GM15510 (cell line): ENCODE results near the gene EZH1.
A peak's percentile ranks its signal among the peaks of the same experiment; 100 is the strongest.

Experiments
- POLR2A ChIP-seq: IDR thresholded peaks from 3 replicates; pipeline ENCODE4 v1.6.1; 2011; ENCODE audit warnings: borderline replicate concordance; ENCODE audit not compliant: insufficient read length; ENCODE audit errors: extremely low read depth

EZH1 gene

GRCh38 chr17:42744806-42745617 is at the start of gene EZH1:
Gene EZH1 (minus strand): TSS chr17:42745040. CDS start chr17:42728941, 16,099 bp downstream.
- peak; percentile 68 for TF ChIP-seq POLR2A

GRCh38 chr17:42792545-42792944 is 47.7 kb upstream of the EZH1 start:
- TF ChIP-seq POLR2A = no peak

DNA sequence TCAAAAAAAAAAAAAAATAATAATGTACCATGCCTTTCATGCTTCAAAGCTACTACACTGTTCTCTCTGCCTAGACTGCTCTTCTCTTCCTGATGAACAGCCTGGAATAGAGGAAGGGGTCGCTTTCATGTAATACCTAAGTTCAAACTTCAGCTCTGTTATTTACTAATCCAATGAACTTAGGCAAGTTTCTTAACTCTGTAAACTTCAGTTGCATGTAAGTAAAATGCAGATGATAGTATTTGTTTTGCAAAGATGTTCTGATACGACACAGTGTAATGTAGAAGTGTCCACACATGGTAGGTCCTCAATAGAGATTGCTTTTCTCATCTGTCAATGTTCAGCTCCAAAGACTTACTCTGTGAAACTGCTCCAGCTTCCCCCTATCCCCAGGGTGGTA is 47.1 kb upstream of the EZH1 start:
- no peak for TF ChIP-seq POLR2A

DNA sequence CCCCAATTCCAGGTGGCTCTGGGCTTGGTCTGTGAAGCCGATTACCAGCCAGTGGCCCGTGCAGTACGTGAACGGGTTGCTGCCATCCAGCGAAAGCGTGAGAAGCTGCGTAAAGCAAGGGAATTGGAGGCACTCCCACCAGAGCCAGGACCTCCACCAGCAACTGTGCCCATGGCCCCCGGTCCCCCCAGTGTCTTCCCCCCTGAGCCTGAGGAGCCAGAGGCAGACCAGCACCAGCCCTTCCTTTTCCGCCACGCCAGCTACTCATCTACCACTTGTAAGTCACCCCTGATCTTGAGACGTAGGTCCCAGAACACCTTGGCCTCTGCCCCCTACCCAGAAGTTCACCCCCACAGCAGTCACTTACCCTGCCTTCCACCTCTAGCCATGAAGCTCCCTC is 42.4 kb upstream of the EZH1 start:
- TF ChIP-seq POLR2A = no peak

- TF ChIP-seq POLR2A = no peak
Measured at GRCh38 chr17:42784811-42785592, 40.2 kb upstream of the EZH1 start.

GRCh38 chr17:42784409-42784808 is 39.6 kb upstream of the EZH1 start:
- no peak for TF ChIP-seq POLR2A

DNA sequence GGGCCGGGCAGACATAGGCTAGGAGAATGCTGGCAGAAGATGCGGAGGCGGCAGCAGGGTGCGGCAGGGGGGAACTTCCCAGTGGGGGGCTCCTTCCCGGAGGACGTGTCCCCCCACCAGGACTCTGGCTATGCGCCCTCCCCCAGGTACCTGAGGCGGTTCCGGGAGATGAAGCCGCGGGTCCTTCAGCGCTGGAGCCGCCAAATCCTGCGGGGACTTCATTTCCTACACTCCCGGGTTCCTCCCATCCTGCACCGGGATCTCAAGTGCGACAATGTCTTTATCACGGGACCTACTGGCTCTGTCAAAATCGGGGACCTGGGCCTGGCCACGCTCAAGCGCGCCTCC is 38.9 kb upstream of the EZH1 start:
- no peak for TF ChIP-seq POLR2A

GRCh38 chr17:42783062-42783790 is 38.4 kb upstream of the EZH1 start:
- TF ChIP-seq POLR2A = no peak

GRCh38 chr17:42782166-42783061 is 37.6 kb upstream of the EZH1 start:
- no peak for TF ChIP-seq POLR2A

- no peak for TF ChIP-seq POLR2A
Measured at GRCh38 chr17:42781639-42782165, 36.9 kb upstream of the EZH1 start.

- no peak for TF ChIP-seq POLR2A
Measured at GRCh38 chr17:42780851-42781638, 36.2 kb upstream of the EZH1 start.

DNA sequence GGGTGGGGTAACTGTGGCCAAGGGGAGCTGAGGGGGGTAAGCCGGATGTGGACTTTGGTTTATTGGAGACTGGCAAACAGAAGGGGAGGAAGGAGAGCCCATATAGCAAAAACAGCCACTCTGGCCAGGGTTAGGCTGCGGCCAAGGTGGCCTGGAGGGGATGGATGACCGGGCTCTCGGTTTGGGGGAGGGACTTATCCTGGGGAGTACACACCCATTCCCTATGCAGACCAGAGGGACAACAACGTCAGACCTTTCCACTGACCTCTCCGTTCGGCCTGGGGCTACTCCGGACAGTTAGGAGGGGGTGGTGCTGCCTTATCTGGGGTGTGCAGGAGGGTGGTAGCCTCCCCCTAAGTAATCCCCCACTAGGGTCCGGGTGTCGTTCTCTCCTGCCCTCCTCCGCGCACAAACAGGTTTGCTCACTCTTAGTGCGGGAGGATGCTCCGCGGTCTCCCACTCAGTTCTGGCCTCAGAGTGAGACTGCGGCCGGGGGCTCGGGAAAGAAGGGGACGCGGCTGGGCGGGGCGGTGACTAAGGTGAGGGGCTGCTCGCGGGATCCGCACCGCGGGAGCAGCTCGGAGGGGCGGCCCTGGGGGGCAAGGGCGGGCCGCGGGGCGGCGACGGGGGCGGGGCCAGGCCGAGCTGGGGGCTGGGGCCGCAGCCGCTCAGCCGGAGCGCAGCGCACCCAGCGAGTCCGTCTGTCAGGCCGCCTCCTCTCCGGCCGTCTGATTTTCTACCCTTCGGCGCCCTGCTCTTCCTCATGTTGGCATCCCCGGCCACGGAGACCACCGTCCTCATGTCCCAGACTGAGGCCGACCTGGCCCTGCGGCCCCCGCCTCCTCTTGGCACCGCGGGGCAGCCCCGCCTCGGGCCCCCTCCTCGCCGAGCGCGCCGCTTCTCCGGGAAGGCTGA is 35.4 kb upstream of the EZH1 start, which contains the start of gene WNK4:
Gene WNK4, plus strand, starts transcription at position 675 of the 915 bp plus-strand sequence. Its CDS starts 89 bp downstream, at position 764.
- no peak for TF ChIP-seq POLR2A
